ENCODE data around the gene GALNT12.

Gene GALNT12

DNA sequence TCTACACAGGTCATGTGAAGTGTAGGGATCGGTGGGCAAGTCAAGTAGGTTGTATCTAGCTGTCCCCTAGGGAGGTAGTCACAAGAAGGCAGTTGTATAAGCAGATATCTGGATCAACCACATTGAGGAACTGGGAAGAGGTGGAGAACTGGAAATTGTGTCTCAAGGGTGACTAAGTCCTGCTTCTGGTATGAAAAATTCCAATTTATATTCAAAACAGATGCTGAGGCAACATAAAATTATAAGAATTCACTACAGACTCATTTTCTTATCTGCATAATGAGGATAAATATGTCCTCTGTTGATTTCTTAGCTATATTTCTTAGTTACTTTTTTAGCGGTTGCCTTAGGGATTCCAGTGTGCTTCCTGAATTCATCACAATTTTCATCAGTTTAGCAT, 46.8 kb downstream of the GALNT12 start:
- 100% methylated on average over 1 of the region's 2 CpGs for WGBS (ENCODE audit: insufficient coverage)
- peaks cover 0 to 6% (median 0%) of the 10 kb centered on the region in 5 experiments for H3K9me3 ChIP-seq (ENCODE audit: control extremely low read depth in 1 of 5, control insufficient read depth in 4 of 5, insufficient read depth in 2 of 5, low read depth in 1 of 5, low read length in 4 of 5)
- ChIA-PET POLR2A (interaction anchor here (0.6 kb wide), 1 partner anchor 437 kb away, joined by 3 read pairs; no protein-coding TSS in a partner anchor), CTCF (interaction anchor here (1.6 kb wide), 1 partner anchor 120 kb away, joined by 7 read pairs; no protein-coding TSS in a partner anchor)
- no peak overlapping the region for H3K27ac ChIP-seq (ENCODE audit: insufficient read depth in 1 of 2, low read depth in 1 of 2, low read length in 2 of 2, poor library complexity in 1 of 2, severe bottlenecking in 2 of 2)
- H3K27me3 ChIP-seq (replicated peaks in 2 of 5; ENCODE audit: control insufficient read depth in 4 of 5, insufficient read depth in 5 of 5, low read length in 4 of 5), result no peaks in the 10 kb centered on the region
- no peaks in the 10 kb centered on the region for H3K36me3 ChIP-seq (ENCODE audit: control insufficient read depth in 4 of 4, insufficient read depth in 4 of 4, low read length in 3 of 4)
- DNase-seq, result no peak
- peaks cover 0 to 2% (median 0%) of the 10 kb centered on the region in 4 experiments for H3K4me1 ChIP-seq (ENCODE audit: control extremely low read depth in 1 of 4, control insufficient read depth in 4 of 4, insufficient read depth in 4 of 4, low read length in 3 of 4)
- H3K4me3 ChIP-seq (ENCODE audit: control insufficient read depth in 1 of 7, extremely low read depth in 1 of 7, insufficient read depth in 4 of 7, low read depth in 2 of 7, low read length in 6 of 7), result no peak overlapping the region

DNA sequence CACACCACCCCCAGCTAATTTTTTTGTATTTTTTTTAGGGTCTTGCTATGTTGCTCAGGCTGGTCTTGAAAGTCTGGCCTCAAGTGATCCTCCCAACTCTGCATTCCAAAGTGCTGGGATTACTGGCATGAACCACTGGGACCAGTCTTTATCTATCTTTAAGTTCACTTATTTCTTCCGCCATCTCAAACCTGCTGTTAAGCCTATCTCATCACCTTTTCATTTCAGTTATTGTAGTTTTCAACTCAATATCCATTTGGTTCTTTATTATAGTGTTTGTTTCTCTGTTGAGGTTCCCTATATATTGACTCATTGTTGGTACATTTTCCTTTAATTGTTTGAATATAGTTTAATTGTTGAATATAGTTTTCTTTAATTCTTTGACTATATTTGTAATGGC, 48.1 kb downstream of the GALNT12 start:
- peaks cover 0 to 2% (median 0%) of the 10 kb centered on the region in 4 experiments for H3K4me1 ChIP-seq (ENCODE audit: control extremely low read depth in 1 of 4, control insufficient read depth in 4 of 4, insufficient read depth in 4 of 4, low read length in 3 of 4)
- H3K36me3 ChIP-seq (ENCODE audit: control insufficient read depth in 4 of 4, insufficient read depth in 4 of 4, low read length in 3 of 4), result no peaks in the 10 kb centered on the region
- ChIA-PET POLR2A (interaction anchor here (0.7 kb wide), 1 partner anchor 49 kb away, joined by 3 read pairs; no protein-coding TSS in a partner anchor), CTCF (interaction anchor here (0.9 kb wide), 1 partner anchor 9 kb away, joined by 3 read pairs; no protein-coding TSS in a partner anchor)
- WGBS (ENCODE audit: insufficient coverage), result no CpG with 5 or more reads among the region's 1 CpG
- no peak overlapping the region for H3K27ac ChIP-seq (ENCODE audit: insufficient read depth in 1 of 2, low read depth in 1 of 2, low read length in 2 of 2, poor library complexity in 1 of 2, severe bottlenecking in 2 of 2)
- H3K4me3 ChIP-seq (ENCODE audit: control insufficient read depth in 1 of 7, extremely low read depth in 1 of 7, insufficient read depth in 4 of 7, low read depth in 2 of 7, low read length in 6 of 7), result no peak overlapping the region
- peaks cover 0 to 6% (median 0%) of the 10 kb centered on the region in 5 experiments for H3K9me3 ChIP-seq (ENCODE audit: control extremely low read depth in 1 of 5, control insufficient read depth in 4 of 5, insufficient read depth in 2 of 5, low read depth in 1 of 5, low read length in 4 of 5)
- no peaks in the 10 kb centered on the region for H3K27me3 ChIP-seq (replicated peaks in 2 of 5; ENCODE audit: control insufficient read depth in 4 of 5, insufficient read depth in 5 of 5, low read length in 4 of 5)
- no peak for DNase-seq

DNA sequence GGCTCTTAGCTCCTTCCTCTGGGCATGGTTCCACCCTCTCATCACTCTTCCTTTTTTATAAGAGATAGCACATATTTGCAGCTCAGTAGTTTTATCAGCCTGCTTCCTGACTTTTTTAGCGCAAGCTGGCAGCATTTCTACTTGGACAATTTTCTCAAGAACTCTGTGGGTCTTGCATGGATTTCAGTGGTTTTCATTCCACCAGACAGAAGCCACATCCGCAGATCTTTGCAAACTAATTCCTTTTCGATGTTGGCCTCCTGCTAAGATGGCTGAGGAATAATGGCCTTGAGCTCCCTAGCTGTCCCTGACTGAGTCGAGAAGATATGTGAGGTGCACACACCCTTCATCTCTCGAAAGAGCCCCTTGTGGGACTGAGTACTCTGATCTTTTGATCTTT, 49.5 kb downstream of the GALNT12 start:
- DNase-seq, result no peak
- WGBS (ENCODE audit: insufficient coverage), result 95% methylated on average over 5 of the region's 5 CpGs

DNA sequence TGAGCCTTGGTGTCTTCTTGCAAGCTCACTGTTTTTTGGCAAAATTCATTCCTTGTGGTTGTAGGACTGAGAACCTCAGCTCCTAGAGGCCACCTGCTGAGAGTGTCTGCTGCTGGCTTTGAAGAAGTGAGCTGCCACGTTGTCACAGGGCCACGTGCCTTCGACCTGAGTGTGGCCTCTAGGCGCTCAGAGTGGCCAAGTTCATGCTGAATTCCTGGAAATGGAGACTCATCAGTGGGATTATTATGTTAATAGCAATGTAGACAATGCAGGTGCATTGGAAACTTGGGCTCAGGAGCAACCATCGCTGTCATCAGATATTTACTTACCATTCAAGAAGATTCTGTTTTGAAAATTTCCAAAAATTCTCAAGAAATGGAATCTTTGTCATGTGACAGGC, 52.5 kb downstream of the GALNT12 start:
- H3K9me3 ChIP-seq (ENCODE audit: control extremely low read depth in 1 of 5, control insufficient read depth in 4 of 5, insufficient read depth in 2 of 5, low read depth in 1 of 5, low read length in 4 of 5), result peaks cover 0 to 6% (median 0%) of the 10 kb centered on the region in 5 experiments
- POLR2A ChIA-PET, result no interaction called here
- DNase-seq, result no peak
- no peaks in the 10 kb centered on the region for H3K36me3 ChIP-seq (ENCODE audit: control insufficient read depth in 4 of 4, insufficient read depth in 4 of 4, low read length in 3 of 4)
- peaks cover 0 to 3% (median 0%) of the 10 kb centered on the region in 4 experiments for H3K4me1 ChIP-seq (ENCODE audit: control extremely low read depth in 1 of 4, control insufficient read depth in 4 of 4, insufficient read depth in 4 of 4, low read length in 3 of 4)
- CTCF ChIA-PET, result interaction anchor here (0.6 to 11.1 kb wide), 3 partner anchors 12 to 138 kb away, joined by 4 to 70 read pairs (median 8); no protein-coding TSS in a partner anchor
- no peaks in the 10 kb centered on the region for H3K27me3 ChIP-seq (replicated peaks in 2 of 5; ENCODE audit: control insufficient read depth in 4 of 5, insufficient read depth in 5 of 5, low read length in 4 of 5)
- 100% methylated on average over 4 of the region's 5 CpGs for WGBS (ENCODE audit: insufficient coverage)
- H3K4me3 ChIP-seq (ENCODE audit: control insufficient read depth in 1 of 7, extremely low read depth in 1 of 7, insufficient read depth in 4 of 7, low read depth in 2 of 7, low read length in 6 of 7), result no peak overlapping the region
- H3K27ac ChIP-seq (ENCODE audit: insufficient read depth in 1 of 2, low read depth in 1 of 2, low read length in 2 of 2, poor library complexity in 1 of 2, severe bottlenecking in 2 of 2), result no peak overlapping the region

More for the DNA sequence above, 49.5 kb downstream of the GALNT12 start:
- Histone ChIP-seq H3K4me1 (ENCODE audit: control extremely low read depth in 1 of 4, control insufficient read depth in 4 of 4, insufficient read depth in 4 of 4, low read length in 3 of 4) (no peaks in the 10 kb centered on the region), H3K9me3 (ENCODE audit: control extremely low read depth in 1 of 5, control insufficient read depth in 4 of 5, insufficient read depth in 2 of 5, low read depth in 1 of 5, low read length in 4 of 5) (peaks cover 0 to 6% (median 0%) of the 10 kb centered on the region in 5 experiments), H3K27ac (ENCODE audit: insufficient read depth in 1 of 2, low read depth in 1 of 2, low read length in 2 of 2, poor library complexity in 1 of 2, severe bottlenecking in 2 of 2) (no peak overlapping the region), H3K4me3 (ENCODE audit: control insufficient read depth in 1 of 7, extremely low read depth in 1 of 7, insufficient read depth in 4 of 7, low read depth in 2 of 7, low read length in 6 of 7) (no peak overlapping the region), H3K36me3 (ENCODE audit: control insufficient read depth in 4 of 4, insufficient read depth in 4 of 4, low read length in 3 of 4) (no peaks in the 10 kb centered on the region), H3K27me3 (replicated peaks in 2 of 5; ENCODE audit: control insufficient read depth in 4 of 5, insufficient read depth in 5 of 5, low read length in 4 of 5) (no peaks in the 10 kb centered on the region)
- CTCF ChIA-PET, result interaction anchor here (0.9 to 2.4 kb wide), 4 partner anchors 8 to 284 kb away, joined by 3 to 10 read pairs (median 3); no protein-coding TSS in a partner anchor
- POLR2A ChIA-PET, result no interaction called here

DNA sequence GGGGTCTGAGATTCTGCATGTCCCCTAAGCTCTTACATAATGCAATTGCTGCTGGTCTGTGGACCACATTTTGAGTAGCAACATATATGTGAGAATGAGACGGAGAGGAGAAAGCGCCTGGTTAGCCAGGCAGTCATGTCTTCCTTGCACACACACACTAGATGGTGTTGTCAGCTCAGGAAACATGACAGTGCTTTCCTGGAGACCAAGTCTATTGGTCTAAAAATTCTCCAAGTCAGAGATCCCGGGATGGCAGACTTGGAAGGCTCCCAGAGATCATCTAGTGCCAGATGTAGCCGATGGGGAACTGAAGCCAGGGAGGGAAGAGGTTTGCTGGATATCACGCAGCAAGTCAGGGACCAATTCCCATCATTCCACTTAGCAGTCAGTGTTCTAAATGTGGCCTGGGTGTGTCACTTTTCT, 53.4 kb downstream of the GALNT12 start:
- DNase-seq, result peak in 2 of 3 donors; percentile 22 to 25
- POLR2A ChIA-PET, result no interaction called here

DNA sequence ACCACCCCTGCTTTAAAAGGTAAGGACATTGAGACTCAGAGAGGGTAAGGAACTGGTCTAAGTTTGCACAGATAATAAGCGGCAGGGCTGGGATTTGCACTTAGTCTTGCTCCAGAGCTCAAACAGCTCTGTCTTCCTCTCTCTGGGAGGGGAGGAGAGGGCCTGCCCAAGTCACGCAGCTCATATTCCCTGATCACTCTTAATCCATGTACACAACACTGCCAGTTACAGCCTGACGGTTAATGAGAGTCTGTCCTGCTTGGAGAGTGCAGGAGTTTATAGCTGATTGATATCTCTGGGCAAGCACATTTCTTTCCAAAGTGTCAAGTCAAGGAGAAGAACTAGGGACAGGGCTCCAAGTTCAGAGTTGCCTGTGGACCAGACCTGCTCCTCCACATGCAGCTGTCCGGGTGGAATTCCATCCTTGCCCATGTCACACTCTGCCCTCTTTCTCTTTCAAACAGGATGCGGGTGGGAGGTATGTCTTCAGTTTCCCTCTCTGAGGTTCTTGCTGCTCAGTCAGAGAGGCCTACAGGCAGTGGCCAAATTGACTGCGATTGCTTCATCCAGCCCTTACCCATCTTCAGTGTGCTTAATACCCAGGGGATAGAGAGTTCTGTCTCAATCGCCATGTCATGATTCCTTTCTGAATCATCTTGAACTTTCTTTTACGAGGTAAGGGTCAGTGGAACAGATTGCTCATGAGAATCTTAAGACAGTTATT, 54.5 kb downstream of the GALNT12 start:
- H3K4me1 ChIP-seq (ENCODE audit: control extremely low read depth in 1 of 4, control insufficient read depth in 4 of 4, insufficient read depth in 4 of 4, low read length in 3 of 4), result peaks cover under 1 to 9% (median 3%) of the 10 kb centered on the region in 4 experiments
- no peak overlapping the region for H3K4me3 ChIP-seq (ENCODE audit: control insufficient read depth in 1 of 7, extremely low read depth in 1 of 7, insufficient read depth in 4 of 7, low read depth in 2 of 7, low read length in 6 of 7)
- 84% methylated on average over 7 of the region's 8 CpGs for WGBS (ENCODE audit: insufficient coverage)
- ChIA-PET POLR2A (no interaction called here), CTCF (interaction anchor here (0.6 to 11.1 kb wide), 6 partner anchors 12 to 279 kb away, joined by 3 to 70 read pairs (median 6); no protein-coding TSS in a partner anchor)
- no peak for DNase-seq
- H3K36me3 ChIP-seq (ENCODE audit: control insufficient read depth in 4 of 4, insufficient read depth in 4 of 4, low read length in 3 of 4), result no peaks in the 10 kb centered on the region
- H3K9me3 ChIP-seq (ENCODE audit: control extremely low read depth in 1 of 5, control insufficient read depth in 4 of 5, insufficient read depth in 2 of 5, low read depth in 1 of 5, low read length in 4 of 5), result no peaks in the 10 kb centered on the region
- H3K27me3 ChIP-seq (replicated peaks in 2 of 5; ENCODE audit: control insufficient read depth in 4 of 5, insufficient read depth in 5 of 5, low read length in 4 of 5), result no peaks in the 10 kb centered on the region
- no peak overlapping the region for H3K27ac ChIP-seq (ENCODE audit: insufficient read depth in 1 of 2, low read depth in 1 of 2, low read length in 2 of 2, poor library complexity in 1 of 2, severe bottlenecking in 2 of 2)

More for the DNA sequence above, 53.4 kb downstream of the GALNT12 start:
- Histone ChIP-seq H3K4me3 (ENCODE audit: control insufficient read depth in 1 of 7, extremely low read depth in 1 of 7, insufficient read depth in 4 of 7, low read depth in 2 of 7, low read length in 6 of 7) (no peak overlapping the region), H3K9me3 (ENCODE audit: control extremely low read depth in 1 of 5, control insufficient read depth in 4 of 5, insufficient read depth in 2 of 5, low read depth in 1 of 5, low read length in 4 of 5) (peaks cover 0 to 3% (median 0%) of the 10 kb centered on the region in 5 experiments), H3K27ac (ENCODE audit: insufficient read depth in 1 of 2, low read depth in 1 of 2, low read length in 2 of 2, poor library complexity in 1 of 2, severe bottlenecking in 2 of 2) (no peak overlapping the region), H3K36me3 (ENCODE audit: control insufficient read depth in 4 of 4, insufficient read depth in 4 of 4, low read length in 3 of 4) (no peaks in the 10 kb centered on the region), H3K27me3 (replicated peaks in 2 of 5; ENCODE audit: control insufficient read depth in 4 of 5, insufficient read depth in 5 of 5, low read length in 4 of 5) (no peaks in the 10 kb centered on the region), H3K4me1 (ENCODE audit: control extremely low read depth in 1 of 4, control insufficient read depth in 4 of 4, insufficient read depth in 4 of 4, low read length in 3 of 4) (peaks cover 0 to 3% (median 0%) of the 10 kb centered on the region in 4 experiments)
- CTCF ChIA-PET, result interaction anchor here (0.6 to 11.1 kb wide), 7 partner anchors 9 to 280 kb away, joined by 3 to 70 read pairs (median 3); no protein-coding TSS in a partner anchor
- 48% methylated on average over 2 of the region's 5 CpGs for WGBS (ENCODE audit: insufficient coverage)

DNA sequence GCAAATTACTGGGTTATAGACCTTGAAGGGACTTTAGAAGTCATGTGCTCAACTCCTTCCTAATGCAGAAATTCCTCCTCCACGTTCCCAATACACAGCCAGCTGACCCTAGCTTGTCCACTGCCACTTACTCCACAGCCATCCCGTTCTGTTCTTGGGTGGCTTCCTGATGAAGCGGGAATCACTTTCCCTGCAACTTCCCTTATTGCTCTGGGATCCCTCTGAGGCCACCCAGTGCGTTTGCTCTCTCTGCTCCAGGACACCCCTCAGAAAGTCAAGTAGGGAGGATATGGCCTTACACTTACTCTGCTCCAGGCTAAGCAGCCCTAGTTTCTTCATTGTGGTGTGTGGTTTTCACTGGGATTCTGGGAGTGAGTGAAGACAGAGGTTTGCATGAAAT, 55.5 kb downstream of the GALNT12 start:
- whole genome bisulfite sequencing (ENCODE audit: insufficient coverage), result 73% methylated on average over 4 of the region's 4 CpGs

More for the DNA sequence above, 55.5 kb downstream of the GALNT12 start:
- no peak overlapping the region for H3K27ac ChIP-seq (ENCODE audit: insufficient read depth in 1 of 2, low read depth in 1 of 2, low read length in 2 of 2, poor library complexity in 1 of 2, severe bottlenecking in 2 of 2)
- H3K27me3 ChIP-seq (replicated peaks in 2 of 5; ENCODE audit: control insufficient read depth in 4 of 5, insufficient read depth in 5 of 5, low read length in 4 of 5), result no peaks in the 10 kb centered on the region
- H3K4me3 ChIP-seq (ENCODE audit: control insufficient read depth in 1 of 7, extremely low read depth in 1 of 7, insufficient read depth in 4 of 7, low read depth in 2 of 7, low read length in 6 of 7), result no peak overlapping the region
- POLR2A ChIA-PET, result no interaction called here
- H3K9me3 ChIP-seq (ENCODE audit: control extremely low read depth in 1 of 5, control insufficient read depth in 4 of 5, insufficient read depth in 2 of 5, low read depth in 1 of 5, low read length in 4 of 5), result no peaks in the 10 kb centered on the region
- CTCF ChIA-PET, result interaction anchor here (2.7 to 11.1 kb wide), 2 partner anchors 13 to 135 kb away, joined by 8 to 70 read pairs; no protein-coding TSS in a partner anchor
- H3K36me3 ChIP-seq (ENCODE audit: control insufficient read depth in 4 of 4, insufficient read depth in 4 of 4, low read length in 3 of 4), result no peaks in the 10 kb centered on the region
- DNase-seq, result no peak
- peaks cover 4 to 19% (median 13%) of the 10 kb centered on the region in 4 experiments for H3K4me1 ChIP-seq (ENCODE audit: control extremely low read depth in 1 of 4, control insufficient read depth in 4 of 4, insufficient read depth in 4 of 4, low read length in 3 of 4)
